AG04449 (cell line): ENCODE results near the gene DAAM2.

Experiments used
- CTCF ChIA-PET: fragments of 350-600 bp; formaldehyde crosslinking; extraction: SDS; loops from one replicate; lab custom pipeline; 2021; ENCODE audit warnings: antibody characterized with exemption; lab: Yijun Ruan, JAX
- POLR2A ChIA-PET: fragments of 400-600, 350-600 bp; formaldehyde crosslinking; extraction: SDS; loops from one replicate; lab custom pipeline; 2020; ENCODE audit warnings: antibody characterized with exemption, inconsistent platforms; lab: Yijun Ruan, JAX
- DNase-seq: peaks from one replicate; pipeline ENCODE4 v3.0.0-alpha.2; 2010; ENCODE audit warnings: low read depth, low spot score
- H3K4me3 ChIP-seq: 2 replicates; pipeline ENCODE4 v1.5.1; 2011; ENCODE audit warnings: low read depth, mild to moderate bottlenecking, control low read depth, low read length
- CTCF ChIP-seq: IDR thresholded peaks from one replicate; pipeline ENCODE4 v1.5.1; 2011; ENCODE audit warnings: mild to moderate bottlenecking, moderate library complexity, low read length, control low read depth, inconsistent platforms; ENCODE audit not compliant: insufficient read depth; ENCODE audit errors: missing control alignments

Gene DAAM2

GRCh38 chr6:39942903-39943580 lies 150.9 kb downstream of the DAAM2 start:
- ChIA-PET POLR2A (no interaction called here), CTCF (no interaction called here)
- TF ChIP-seq CTCF, result no peak
- no peak overlapping the region for H3K4me3 ChIP-seq
- no peak for DNase-seq

- ChIA-PET POLR2A (no interaction called here), CTCF (no interaction called here)
- H3K4me3 ChIP-seq, result no peak overlapping the region
- TF ChIP-seq CTCF, result no peak
- no peak for DNase-seq
Measured at GRCh38 chr6:39945626-39946025, 153.4 kb downstream of the DAAM2 start.

GRCh38 chr6:39947611-39948068 lies 155.5 kb downstream of the DAAM2 start:
- CTCF ChIA-PET, result no interaction called here
- POLR2A ChIA-PET, result no interaction called here
- no peak overlapping the region for H3K4me3 ChIP-seq
- no peak for DNase-seq
- no peak for TF ChIP-seq CTCF

- no peak for DNase-seq
- ChIA-PET CTCF (no interaction called here), POLR2A (no interaction called here)
- TF ChIP-seq CTCF, result no peak
- no peak overlapping the region for H3K4me3 ChIP-seq
Measured at GRCh38 chr6:39948199-39948791, 156.1 kb downstream of the DAAM2 start.

- no peak for TF ChIP-seq CTCF
- no peak overlapping the region for H3K4me3 ChIP-seq
- DNase-seq, result no peak
- CTCF ChIA-PET, result no interaction called here
- POLR2A ChIA-PET, result no interaction called here
Measured at GRCh38 chr6:39950125-39950720, 158.0 kb downstream of the DAAM2 start.

GRCh38 chr6:39951191-39951590 lies 159.0 kb downstream of the DAAM2 start:
- CTCF ChIA-PET, result no interaction called here
- H3K4me3 ChIP-seq, result no peak overlapping the region
- no peak for DNase-seq
- TF ChIP-seq CTCF, result no peak
- POLR2A ChIA-PET, result no interaction called here
